HG03558 (cell line): ENCODE results near the gene KCNG2.

ENCODE experiments used
- ATAC-seq: cut with Tn5 transposase; IDR thresholded peaks from one replicate; pipeline ENCODE4 v1.9.1; 2021; ENCODE audit warnings: moderate number of reproducible peaks; ENCODE audit not compliant: unreplicated experiment; ENCODE audit errors: extremely low read depth

Gene KCNG2

GRCh38 chr18:79900610-79901570 is 103.2 kb downstream of the KCNG2 start:
- no peak for ATAC-seq

DNA sequence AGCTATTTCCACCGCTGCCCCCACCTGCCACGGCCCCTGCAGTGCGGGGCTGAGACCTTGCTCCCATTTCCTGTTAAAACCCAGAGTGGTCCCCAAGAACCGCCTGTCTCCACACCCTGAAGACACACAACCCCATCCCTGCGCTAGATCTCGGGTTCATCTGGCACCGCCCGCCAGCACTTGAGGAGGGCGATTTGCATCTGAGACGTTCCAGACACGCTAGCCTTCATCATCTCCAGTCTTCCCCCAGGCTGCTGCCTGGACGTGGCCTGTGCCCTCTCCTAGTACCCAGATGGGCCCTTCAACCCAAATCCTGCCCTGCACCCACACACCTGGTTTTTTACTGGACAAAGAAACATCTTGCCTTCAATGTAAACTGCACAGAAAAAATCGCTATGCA is 103.9 kb downstream of the KCNG2 start:
- ATAC-seq, result no peak

- no peak for ATAC-seq
Measured at GRCh38 chr18:79902075-79902474, 104.3 kb downstream of the KCNG2 start.

- ATAC-seq, result no peak
Measured at GRCh38 chr18:79902640-79903039, 104.9 kb downstream of the KCNG2 start.

GRCh38 chr18:79903071-79903635 is 105.4 kb downstream of the KCNG2 start:
- ATAC-seq, result no peak

DNA sequence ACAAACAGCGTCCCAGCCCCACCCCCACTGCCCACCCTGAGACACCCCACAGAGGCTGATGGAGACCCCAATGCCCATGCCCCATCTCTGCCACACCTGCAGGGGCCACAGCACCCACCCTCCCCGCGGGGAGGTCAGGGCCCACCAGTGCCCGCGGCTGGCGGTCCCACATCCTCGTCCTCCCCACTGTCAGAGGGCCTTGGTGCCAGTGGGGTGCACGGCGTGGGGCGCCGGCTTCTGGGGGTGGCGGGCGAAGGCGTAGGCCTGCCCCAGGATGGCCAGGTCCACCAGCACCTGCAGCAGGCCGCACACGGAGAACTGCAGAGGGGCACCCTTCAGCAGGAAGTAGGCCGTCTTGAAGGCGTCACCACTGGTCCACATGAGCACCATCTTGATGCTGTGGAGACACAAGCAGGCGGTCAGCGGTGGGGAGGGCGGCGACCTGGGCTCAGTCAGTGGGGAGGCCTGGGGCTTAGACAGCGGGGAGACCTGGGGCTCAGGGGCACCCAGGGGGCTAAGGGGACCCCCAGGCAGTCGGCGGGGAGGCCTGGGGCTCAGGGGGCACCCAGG is 106.1 kb downstream of the KCNG2 start:
- ATAC-seq, result no peak

- ATAC-seq, result no peak
Measured at GRCh38 chr18:79904357-79905147, 106.8 kb downstream of the KCNG2 start.

GRCh38 chr18:79905389-79905911 is 107.7 kb downstream of the KCNG2 start:
- no peak for ATAC-seq

- no peak for ATAC-seq
Measured at GRCh38 chr18:79905993-79906392, 108.3 kb downstream of the KCNG2 start.

- no peak for ATAC-seq
Measured at GRCh38 chr18:79906706-79907105, 109.0 kb downstream of the KCNG2 start.

DNA sequence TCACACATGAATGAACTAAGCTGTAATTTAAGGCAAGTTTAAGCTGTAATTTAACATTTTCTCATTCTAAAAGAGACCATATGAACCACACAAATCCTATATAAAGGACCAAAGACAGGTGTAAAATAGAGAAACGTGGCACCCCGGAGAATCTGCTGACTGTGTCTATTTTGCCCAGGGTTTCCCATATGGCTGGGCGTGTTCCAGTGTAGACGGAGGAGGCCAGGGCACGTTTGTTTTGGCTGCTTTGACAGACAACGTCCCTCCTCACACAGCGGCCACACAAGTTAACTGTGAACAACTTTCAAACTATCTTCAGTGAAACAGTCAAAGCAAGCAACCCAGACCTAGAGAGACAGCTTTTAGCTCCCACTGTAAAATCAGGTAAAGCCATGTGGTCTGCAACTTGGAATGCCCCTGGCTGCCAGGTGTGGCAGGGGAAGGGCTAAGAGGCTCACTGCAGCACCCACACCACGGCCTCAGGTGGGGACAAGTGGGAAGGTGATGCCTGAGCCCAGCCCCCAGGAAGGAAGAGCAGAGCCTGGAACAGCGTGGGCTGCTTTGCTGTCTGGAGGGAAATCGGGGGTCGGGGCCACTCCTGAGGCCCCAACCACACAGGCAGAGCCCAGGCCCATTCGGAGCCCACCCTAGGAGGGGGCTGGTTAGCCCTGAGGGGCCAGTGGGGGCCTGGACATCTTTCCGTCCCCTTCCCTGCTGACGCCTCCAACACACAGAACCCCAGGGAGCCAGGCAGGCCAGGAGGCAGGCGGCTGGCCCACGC is 113.0 kb downstream of the KCNG2 start:
- no peak for ATAC-seq

DNA sequence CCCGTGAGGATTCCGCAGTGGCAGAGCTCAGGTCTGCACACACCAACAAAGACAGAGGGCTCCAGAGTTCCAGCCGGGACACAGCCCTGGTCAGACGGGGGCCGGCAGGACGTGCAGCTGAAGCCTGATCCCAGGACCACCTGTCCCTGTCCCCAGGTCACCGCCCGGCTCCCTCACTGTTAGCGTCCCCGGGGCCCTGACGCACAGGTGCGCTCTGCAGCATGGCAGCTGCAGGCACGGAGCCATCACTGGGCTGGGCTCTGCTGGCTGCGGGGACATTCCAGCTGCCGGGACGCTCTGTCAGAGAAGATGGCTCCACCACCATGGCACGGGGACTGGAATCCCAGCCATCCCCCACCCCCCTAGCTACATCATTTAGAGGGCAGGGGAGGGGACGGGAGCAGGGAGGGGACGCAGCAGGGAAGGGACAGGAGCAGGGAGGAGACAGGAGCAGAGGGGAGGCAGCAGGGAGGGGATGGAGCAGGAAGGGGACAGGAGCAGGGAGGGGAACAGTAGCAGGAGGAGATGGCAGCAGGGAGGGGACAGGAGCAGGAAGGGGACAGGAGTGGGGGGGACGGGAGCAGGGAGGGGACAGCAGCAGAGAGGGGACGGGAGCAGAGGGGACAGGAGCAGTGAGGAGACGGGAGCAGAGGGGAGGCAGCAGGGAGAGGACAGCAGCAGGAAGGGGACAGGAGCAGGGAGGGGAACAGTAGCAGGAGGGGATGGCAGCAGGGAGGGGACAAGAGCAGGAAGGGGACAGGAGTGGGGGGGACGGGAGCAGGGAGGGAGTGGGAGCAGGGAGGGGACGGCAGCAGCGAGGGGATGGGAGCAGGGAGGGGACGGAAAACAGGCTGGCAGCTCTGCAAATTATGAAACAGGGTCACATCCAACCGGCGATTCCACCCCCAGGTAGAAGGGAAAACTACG is 113.9 kb downstream of the KCNG2 start:
- no peak for ATAC-seq

DNA sequence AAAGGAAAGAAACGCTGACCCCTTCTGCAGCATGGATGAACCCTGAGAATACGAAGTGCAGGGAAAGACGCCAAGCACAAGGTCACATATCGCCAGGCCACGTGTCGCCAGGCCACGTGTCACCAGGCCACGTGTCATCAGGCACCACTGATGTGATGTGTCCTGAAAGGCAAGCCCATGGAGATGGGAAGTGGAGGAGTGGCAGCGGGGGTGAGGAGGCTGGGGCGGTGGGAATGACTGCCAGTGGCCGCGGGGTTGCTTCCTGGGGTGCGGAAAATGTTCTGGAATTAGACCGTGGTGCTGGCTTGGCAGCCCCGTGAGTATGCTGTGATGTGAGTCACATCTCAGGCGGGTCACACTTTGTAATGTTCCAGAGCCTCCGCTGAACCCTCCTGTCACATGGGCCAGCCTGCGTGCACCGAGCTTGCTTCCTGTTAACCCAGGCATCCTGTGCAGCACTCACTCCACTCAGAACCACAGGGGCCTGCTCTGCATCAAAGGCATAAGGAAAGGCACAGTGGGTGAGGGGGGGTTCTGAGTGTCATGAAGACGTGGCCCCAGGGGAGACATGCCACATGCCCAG is 114.8 kb downstream of the KCNG2 start:
- no peak for ATAC-seq

- ATAC-seq, result no peak
Measured at GRCh38 chr18:79912994-79913831, 115.5 kb downstream of the KCNG2 start.

DNA sequence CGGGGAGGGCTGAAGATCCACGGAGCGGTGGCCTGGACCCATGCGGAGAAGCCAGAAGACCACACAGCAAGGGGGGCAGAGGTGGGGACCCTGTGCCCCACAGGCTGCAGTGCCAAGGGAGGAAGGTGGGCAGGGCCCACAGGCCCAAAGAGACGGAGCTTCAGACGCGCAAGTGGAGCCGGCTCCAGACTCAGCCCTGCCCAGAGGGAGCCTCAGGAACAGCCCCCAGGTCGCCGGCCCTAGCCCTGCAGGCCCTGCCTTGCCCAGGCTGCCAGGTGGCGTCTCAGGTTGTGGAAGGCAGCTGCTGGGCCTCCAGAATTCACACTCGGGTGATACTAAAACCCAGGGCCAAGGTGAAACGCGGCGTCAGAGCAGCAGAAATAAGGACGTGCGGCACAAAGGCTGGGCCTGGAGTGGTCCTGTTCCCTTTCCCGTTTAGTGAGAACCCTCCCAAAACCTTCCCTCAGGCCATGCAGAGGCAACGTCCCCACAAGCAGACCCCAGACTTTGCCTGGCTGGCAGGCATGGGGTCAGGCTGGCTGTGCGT is 116.9 kb downstream of the KCNG2 start:
- ATAC-seq, result no peak

DNA sequence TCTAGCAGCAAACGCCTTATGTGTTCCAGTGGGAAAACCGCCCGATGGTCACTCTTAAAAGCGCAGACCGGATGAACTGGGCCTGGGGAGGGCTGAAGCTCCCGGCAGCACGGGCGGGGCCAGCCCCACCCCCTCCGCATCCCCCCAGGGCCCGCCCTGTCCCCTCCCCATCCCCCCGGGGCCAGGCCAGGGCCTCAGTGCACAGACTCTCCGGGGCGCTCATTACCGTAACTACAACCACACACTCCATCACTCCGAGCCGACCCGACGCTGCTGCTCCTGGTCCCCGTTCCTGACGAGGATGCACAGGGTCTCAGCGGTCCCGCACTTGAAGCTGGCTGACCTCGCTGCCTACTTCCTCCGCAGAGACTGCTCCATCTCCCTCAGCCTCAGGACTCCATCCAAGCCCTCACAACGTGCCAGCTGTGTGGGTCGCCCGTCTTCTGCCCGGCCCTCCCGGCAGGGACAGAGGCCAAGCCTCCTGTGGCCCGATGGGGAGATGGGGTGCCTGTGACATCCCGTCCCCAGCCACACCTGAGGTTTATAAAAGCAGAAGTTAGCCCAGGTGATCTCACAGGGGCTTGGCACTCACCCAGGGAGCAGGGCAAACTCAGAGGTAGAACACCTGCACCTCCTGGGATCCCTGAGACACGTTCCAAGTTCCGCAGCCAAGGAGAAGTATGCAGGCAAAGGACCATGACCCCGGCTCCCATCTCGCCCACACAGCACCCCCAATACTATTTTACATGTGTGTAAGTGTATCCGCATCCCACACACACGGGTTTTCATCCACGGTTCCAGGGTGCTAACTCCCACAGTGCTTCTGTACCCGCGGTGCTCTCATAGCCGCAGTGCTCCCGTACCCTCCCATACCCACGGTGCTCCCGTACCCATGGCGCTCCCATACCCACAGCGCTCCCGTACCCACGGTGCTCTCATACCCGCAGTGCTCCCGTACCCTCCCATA is 117.7 kb downstream of the KCNG2 start:
- no peak for ATAC-seq
